CD4-positive, alpha-beta T cell treated with Interferon gamma for 1 hour (primary cell): ENCODE data around the gene LIX1.
"Not testable (repeated sequence)": the region's sequence is repeated elsewhere in the genome, so short reads cannot be mapped to it uniquely, and the experiment has no call there.

ENCODE experiments used
- DNase-seq: peaks from one replicate; pipeline ENCODE4 v3.0.0-alpha.2; 2020

The LIX1 gene

GRCh38 chr5:97142521-97143254 is at the start of gene LIX1:
Gene LIX1 (minus strand): TSS chr5:97142611. CDS start chr5:97142576, 35 bp downstream.
- DNase-seq: peak; percentile 10

DNA sequence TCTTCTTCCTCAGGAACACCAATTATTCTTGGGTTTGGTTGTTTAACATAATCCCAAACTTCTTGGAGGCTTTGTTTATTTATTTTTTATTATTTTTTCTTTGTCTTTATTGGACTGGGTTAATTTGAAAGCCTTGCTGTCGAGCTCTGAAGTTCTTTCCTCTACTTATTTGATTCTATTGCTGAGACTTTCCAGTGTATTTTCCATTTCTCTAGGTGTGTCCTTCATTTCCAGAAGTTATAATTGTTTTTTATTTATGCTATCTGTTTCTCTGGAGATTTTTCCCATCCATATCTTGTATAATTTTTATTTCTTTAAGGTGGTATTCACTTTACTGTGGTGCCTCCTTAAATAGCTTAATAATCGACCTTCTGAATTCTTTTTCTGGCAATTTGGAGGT is 49.5 kb upstream of the LIX1 start:
- no peak for DNase-seq

- not testable (repeated sequence) for DNase-seq
These were observed 47.1 kb upstream of the LIX1 start for GRCh38 chr5:97189523-97189922.

GRCh38 chr5:97183930-97184213 is 41.5 kb upstream of the LIX1 start:
- no peak for DNase-seq

GRCh38 chr5:97183100-97183929 is 40.9 kb upstream of the LIX1 start, which contains the start of gene RIOK2:
Gene RIOK2 (minus strand): TSS chr5:97183247. CDS start chr5:97183191, 56 bp downstream.
- DNase-seq: peak; percentile 92

GRCh38 chr5:97182571-97183099 is 40.2 kb upstream of the LIX1 start:
- DNase-seq: no peak

- DNase-seq: no peak
These were observed 39.6 kb upstream of the LIX1 start for GRCh38 chr5:97181856-97182545.

DNA sequence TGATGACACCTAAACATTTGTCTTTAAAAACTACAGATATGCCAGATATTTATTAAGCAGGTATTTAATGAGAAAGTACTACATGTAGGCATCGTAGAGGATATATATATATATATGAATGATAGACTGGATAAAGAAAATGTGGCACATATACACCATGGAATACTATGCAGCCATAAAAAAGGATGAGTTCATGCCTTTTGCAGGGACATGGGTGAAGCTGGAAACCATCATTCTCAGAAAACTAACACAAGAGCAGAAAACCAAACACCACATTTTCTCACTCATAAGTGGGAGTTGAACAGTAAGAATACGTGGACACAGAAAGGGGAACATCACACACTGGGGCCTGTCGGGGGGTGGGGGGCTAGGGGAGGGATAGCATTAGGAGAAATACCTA is 37.0 kb upstream of the LIX1 start:
- DNase-seq: not testable (repeated sequence)

DNA sequence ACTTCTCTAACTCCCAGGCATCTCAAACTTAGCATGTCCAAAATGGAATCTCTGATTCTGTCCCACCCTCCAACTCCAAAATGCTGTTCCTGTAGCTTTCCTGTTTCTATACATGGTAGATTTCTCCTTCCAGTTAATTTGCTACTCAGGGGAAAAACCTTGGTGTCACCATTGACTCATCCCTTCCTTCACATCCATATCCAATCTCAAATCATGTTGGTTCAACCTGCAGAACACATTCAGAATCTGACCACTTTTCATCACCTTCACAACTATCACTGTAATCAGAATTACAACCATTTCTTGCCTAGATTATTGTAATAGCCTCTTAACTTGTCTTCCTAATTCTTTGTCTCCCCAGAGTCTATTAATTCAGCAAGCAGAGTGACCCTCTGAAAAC is 29.8 kb upstream of the LIX1 start:
- no peak for DNase-seq

- no peak for DNase-seq
These were observed 29.3 kb upstream of the LIX1 start for GRCh38 chr5:97171703-97172102.

- no peak for DNase-seq
These were observed 25.0 kb upstream of the LIX1 start for GRCh38 chr5:97167435-97167834.

GRCh38 chr5:97165726-97166125 is 23.3 kb upstream of the LIX1 start:
- DNase-seq: no peak

- no peak for DNase-seq
These were observed 22.4 kb upstream of the LIX1 start for GRCh38 chr5:97164846-97165245.

- DNase-seq: no peak
These were observed 21.4 kb upstream of the LIX1 start for GRCh38 chr5:97163790-97164285.

- DNase-seq: no peak
These were observed 21.0 kb upstream of the LIX1 start for GRCh38 chr5:97163360-97163764.

GRCh38 chr5:97162045-97162444 is 19.6 kb upstream of the LIX1 start:
- DNase-seq: peak; percentile 24

DNA sequence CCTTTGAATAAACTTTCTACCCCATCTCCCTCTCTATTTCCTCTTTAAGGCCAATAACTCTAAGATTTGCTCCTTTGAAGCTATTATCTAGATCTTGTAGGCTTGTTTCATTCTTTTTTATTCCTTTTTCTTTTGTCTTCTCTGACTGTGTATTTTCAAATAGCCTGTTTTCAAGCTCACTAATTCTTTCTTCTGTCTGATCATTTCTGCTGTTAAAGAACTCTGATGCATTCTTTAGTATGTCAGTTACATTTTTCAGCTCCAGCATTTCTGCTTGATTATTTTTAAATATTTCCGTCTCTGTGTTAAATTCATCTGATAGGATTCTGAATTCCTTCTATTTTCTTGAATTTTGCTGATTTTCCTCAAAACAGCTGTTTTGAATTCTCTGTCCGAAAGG is 15.3 kb upstream of the LIX1 start:
- no peak for DNase-seq

DNA sequence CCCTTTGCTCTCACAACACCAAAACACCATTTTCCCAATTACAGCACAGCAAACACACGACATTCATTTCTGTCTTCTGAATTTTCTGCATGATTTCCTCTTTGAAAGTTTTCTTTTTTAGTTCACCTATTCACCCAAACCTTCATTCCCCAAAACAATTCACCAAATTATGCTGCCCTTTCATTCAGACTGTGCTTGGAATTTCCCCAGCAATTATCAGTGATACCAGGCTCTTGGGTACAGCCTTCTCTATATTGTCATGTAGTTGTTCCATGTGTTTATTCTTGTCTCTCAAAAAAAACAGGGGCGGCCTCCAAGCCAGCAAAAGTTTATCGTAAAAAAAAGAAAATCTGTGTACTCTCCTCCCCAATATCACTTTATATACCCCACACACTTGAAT is 9.0 kb upstream of the LIX1 start:
- no peak for DNase-seq

DNA sequence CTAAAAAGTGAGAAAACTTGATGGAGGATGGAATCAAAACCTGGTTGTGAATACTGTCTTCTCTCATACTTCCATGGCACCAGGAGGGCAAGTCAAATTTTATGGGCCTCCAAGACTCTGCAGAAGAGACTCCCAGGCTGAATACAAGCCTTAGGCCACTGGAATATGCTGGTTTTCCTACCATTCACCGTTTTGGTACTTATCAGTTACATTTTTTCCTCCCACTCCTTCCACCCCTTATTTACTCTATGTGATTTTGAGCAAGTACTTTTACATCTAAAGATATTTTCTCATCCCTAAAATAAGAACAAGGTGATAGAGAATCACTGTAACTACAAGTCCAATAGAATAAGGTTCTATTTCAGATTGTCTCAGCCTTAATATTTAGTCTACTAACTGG is 8.0 kb upstream of the LIX1 start:
- DNase-seq: no peak

GRCh38 chr5:97149709-97150108 is 7.3 kb upstream of the LIX1 start:
- DNase-seq: no peak

DNA sequence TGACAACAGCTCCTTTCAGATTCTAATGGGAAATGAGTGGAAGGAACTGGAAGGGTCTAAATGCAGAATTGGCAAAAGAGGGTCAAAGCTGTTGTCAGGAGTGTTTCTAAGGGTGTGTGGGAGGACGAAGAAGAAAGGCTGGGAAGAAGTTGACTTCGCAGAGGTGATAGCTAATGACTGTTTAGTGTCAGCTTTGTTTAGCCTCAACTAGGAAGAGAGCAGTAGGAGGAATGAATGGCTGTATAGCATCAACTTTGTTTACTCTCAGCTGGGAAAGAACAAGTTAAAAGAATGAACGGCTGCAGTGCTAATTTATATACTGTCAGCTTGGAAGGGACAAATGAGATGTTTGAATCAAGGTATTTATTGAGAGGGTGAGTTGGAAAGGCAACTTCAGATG is 5.9 kb upstream of the LIX1 start:
- no peak for DNase-seq

DNA sequence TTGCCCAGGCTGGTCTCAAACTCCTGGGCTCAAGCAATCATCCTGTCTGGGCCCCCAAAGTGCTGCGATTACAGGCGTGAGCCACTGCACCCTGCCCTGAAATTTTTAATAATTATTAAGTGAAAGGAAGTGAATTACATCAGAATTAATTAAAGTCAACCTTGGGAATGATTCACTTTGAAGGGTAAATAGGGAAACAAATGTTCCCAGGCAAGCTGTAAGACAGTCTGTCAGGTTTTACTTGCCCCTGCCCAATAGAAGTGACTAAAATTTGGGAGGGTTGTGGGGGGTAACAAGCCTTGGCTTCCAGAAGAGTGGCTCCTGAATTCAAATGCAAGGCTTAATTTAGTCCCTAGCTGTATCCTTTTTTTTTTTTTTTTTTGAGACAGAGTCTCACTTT is 1.3 kb upstream of the LIX1 start:
- DNase-seq: no peak

- DNase-seq: no peak
These were observed 872 bp downstream of the LIX1 start for GRCh38 chr5:97141539-97141938.
